ENCODE data around the gene MAP2K2. TPM values are rescaled to one million over a fixed set of nuclear protein-coding genes. Genes with fewer than 3 reads are reported as not detected.
"Not testable (repeated sequence)": the region's sequence is repeated elsewhere in the genome, so short reads cannot be mapped to it uniquely, and the experiment has no call there.

The MAP2K2 gene
- total RNA-seq, 2 donors from 2014 or later, result 109 to 118 TPM

GRCh38 chr19:4136680-4137088 lies 12.8 kb upstream of the MAP2K2 start:
- DNase-seq, result no peak
- intact Hi-C loops (cut with DNase I), result no loop called here
- no peak for ATAC-seq

- ATAC-seq; DNase-seq; intact Hi-C loops (cut with DNase I): not testable (repeated sequence)
Measured at GRCh38 chr19:4135386-4135785, 11.5 kb upstream of the MAP2K2 start.

- intact Hi-C loops (cut with DNase I), result no loop called here
- DNase-seq (no peak), ATAC-seq (peak; percentile 12 to 51)
Measured at GRCh38 chr19:4134351-4134750, 10.4 kb upstream of the MAP2K2 start.

- intact Hi-C loops (cut with DNase I), result no loop called here
- ATAC-seq (peak in 1 of 2 donors; percentile 12), DNase-seq (no peak)
Measured at GRCh38 chr19:4130744-4131438, 7.0 kb upstream of the MAP2K2 start.

DNA sequence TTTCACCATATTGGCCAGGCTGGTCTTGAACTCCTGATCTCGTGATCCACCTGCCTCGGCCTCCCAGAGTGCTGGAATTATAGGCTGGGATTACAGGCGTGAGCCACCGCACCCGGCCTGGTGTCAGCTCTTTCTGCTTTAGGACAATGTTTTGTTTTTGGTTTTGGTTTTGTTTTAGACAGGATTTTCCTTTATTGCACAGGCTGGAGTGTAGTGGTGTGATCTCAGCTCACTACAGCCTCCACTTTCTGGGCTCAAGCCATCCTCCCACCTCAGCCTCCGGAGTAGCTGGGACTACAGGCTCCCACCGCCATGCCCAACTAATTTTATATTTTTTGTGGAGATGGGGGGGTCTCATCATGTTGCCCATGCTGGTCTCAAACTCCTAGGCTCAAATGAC lies 5.1 kb upstream of the MAP2K2 start:
- DNase-seq; intact Hi-C loops (cut with DNase I); ATAC-seq: not testable (repeated sequence)

DNA sequence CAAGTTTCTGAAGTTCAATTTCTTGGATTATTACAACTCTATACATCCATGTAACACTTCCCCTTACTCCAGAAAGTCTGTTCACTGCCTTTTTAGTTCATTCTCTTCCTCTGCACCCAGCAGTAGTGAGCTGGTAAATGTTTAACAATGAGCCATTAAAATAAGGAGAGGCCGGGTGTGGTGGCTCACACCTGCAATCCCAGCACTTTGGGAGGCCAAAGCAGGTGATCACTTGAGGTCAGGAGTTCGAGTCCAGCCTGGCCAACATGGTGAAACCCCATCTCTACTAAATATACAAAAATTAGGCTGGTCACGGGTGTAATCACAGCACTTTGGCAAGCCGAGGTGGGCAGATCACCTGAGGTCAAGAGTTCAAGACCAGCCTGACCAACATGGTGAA lies 3.4 kb upstream of the MAP2K2 start:
- DNase-seq; ATAC-seq; intact Hi-C loops (cut with DNase I): not testable (repeated sequence)

DNA sequence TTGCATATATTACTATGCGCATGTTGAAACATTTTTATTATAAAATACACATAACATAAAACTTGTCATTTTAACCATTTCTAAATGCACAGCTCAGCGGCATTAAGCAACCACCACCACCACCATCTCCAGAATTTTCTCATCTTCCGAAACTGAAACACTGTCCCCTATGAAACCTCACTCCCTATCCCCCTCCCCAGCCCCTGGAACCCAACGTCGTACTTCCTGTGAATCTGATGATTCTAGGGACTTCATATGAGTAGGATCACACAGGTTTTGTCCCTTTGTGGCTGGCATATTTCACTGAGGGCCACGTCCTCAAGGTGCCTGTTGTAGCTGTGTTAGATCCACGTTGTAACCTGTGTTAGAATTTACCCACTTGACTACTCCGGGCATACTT lies 716 bp upstream of the MAP2K2 start:
- intact Hi-C loops (cut with DNase I), result no loop called here
- no peak for ATAC-seq

DNA sequence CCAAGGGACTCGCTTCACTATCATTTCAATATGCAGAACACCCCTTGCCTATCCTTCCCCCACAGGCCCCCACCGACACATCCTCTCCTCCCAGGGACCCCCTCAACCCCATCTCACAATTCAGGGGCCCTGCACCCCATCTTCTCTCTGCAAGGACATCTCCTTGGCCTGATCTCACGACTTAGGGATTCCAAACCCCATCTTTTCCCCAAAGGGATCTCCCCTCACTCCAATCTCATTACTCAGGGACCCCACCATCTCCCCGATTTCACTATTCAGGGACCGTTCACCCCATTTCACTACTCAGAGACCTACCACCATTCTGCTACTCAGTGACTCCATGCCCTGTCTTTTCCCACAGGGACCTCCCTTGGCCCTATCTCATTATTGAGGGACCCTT lies 1.4 kb downstream of the MAP2K2 start:
- ATAC-seq (no peak), DNase-seq (no peak)
- intact Hi-C loops (cut with DNase I), result no loop called here

More for the DNA sequence above, 716 bp upstream of the MAP2K2 start:
- DNase-seq, result no peak

- ATAC-seq, result no peak
- intact Hi-C loops (cut with DNase I), result no loop called here
- DNase-seq, result no peak
Measured at GRCh38 chr19:4121815-4122214, 2.1 kb downstream of the MAP2K2 start.

DNA sequence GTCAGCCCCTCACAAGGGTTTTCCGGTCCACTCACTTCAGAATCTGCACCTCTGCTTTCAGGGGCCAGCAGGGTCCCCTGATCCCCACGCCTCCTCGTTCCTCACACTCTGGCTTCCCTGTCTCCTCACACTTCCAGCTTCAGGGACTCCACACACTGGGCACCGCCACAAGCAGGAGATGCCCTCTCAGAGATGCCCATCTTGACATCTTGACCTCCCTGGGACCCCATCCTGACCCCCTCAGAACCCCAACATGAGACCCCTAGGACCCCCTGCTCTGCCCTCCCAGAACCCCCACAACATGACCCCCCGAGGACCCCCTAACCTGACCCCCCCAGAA lies 2.7 kb downstream of the MAP2K2 start:
- intact Hi-C loops (cut with DNase I), result no loop called here
- ATAC-seq, result no peak

DNA sequence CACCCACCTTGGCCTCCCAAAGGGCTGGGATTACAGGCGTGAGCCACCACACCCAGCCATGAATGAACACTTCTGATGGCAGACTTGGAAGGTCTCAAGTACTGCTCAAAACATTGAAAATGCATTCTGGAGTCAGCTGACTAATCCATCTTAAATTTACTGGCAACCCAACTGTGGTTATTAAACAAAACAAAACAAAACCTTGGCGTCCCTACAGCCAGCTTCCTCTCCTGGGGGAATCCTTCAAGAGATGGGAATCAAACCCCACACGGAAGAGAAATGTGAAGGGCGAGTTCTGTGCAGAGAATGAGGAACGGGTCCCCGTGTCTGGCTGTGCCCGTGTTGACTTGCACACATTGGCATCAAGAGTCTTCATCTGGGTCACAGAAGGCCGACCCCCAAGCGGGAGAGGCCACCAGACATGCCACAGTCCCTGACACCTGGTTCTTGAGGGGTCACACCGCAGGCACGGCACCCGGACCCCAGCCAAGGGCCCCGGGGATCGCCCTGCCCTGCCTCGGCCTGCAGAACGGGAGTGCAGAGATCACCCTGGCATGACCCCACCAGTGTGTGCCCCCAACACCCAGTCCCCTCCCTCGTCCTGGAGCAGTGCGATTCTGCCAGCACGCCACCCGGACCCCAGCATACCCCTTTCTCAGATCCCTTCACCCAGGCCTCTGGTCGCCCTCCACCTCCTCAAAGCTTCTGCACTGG lies 3.2 kb downstream of the MAP2K2 start:
- ATAC-seq (no peak), DNase-seq (no peak)
- intact Hi-C loops (cut with DNase I), result no loop called here

More for the DNA sequence above, 2.7 kb downstream of the MAP2K2 start:
- no peak for DNase-seq

DNA sequence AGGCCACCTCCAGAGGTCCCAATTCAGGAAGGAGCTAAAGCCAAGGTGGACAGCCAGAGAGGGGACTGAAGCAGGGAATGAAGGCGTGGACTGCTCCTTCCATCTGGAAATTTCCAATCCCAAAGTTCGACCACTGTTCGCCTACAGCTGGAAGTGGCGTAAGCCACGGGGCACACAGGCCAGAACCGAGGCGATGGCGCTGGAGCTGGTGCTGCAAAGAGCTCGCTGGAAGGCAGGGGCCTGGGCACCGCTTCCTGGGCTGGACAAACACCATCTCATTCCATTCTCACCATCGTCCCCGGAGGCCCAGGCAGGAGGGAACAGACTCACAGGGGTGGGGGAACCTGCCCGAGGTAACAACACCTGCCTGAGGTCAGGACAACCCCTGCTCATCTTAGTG lies 4.2 kb downstream of the MAP2K2 start:
- intact Hi-C loops (cut with DNase I), result no loop called here
- DNase-seq (no peak), ATAC-seq (no peak)

DNA sequence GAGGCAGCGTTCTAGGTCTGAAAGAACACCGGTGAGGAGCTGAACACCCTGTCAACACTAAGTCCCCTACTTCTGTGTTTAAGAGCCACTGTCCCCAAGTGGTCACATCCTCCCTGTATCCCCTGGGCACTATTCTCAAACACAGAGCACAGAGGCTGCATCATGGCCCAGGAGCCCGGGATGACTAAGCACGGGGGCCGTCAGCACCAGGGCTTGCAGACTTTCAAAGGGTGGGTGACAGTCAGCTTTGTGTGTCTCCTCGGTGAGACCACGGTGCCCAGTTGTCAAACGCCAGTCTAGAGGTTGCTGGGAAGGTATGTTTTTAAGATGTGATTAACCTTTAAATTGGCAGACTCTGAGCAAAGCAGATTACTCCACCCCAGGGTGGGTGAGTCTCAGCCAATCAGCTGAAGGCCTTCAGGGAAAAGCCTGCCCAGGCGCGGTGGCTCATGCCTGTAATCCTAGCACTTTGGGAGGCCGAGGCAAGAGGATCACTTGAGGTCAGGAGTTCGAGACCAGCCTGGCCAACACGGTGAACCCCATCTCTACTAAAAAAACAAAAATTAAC lies 8.0 kb downstream of the MAP2K2 start:
- no peak for ATAC-seq
- intact Hi-C loops (cut with DNase I), result no loop called here
- DNase-seq, result no peak

DNA sequence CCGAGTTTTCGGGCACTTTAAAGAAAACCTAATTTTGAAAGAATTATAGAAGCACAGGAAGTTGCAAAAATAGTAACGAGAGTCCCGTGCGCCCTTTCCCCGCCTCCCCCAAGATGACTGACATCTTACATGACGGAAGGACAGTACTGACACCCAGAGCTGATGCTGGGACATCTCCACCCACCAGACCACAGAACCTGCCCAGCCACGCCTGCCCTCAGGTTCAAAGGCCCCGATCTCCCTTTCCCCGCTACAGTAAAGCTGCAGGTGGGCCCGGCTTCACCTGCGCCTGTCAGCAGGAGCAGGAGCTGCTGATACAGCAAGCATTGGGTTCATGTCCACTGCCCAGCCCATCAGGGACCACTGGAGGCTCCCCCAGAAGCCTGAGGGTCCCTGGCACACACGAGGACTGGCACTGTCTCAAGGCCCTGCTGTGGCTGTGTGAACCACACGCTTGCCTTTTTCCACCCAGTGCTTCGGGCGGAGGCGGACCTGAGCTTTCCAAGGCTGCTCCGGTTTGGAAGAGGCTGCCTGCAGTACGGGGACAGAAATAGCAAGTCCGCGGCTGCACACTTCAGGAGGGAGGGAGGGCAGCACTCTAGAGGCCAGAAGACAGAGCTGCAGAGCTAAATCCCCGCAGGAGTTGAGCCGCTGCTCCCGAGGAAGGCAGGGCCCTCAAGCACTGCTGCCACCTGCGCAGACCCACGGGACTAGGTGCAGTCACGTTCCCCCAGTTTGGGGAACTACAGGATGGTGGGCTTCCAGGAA lies 8.7 kb downstream of the MAP2K2 start:
- intact Hi-C loops (cut with DNase I), result no loop called here
- DNase-seq (no peak), ATAC-seq (peak; percentile 56 to 66)

- intact Hi-C loops (cut with DNase I), result no loop called here
- ATAC-seq (no peak), DNase-seq (no peak)
Measured at GRCh38 chr19:4114181-4114580, 9.7 kb downstream of the MAP2K2 start.

GRCh38 chr19:4113398-4114088 lies 10.4 kb downstream of the MAP2K2 start:
- ATAC-seq (peak; percentile 49 to 81), DNase-seq (no peak)
- intact Hi-C loops (cut with DNase I), result no loop called here

DNA sequence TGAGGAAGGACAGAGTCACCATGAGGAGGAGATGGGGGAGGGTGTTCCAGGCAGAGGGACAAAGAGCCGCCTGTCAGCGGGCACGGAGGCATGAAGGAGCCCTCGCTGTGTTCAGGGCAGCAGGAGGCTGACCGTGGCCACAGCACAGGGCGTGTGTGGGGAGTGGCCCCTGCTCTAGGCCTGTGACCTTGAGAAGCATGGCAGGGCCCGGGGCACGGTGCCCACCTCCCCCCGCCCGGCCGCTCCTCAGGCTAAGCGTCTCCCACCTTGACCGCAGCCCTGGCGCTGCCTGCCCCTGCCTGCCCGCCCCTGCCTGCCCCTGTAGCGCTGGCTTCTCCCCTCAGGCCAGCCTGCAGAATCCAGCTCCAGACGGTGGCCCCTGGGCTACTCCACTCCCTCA lies 11.6 kb downstream of the MAP2K2 start:
- ATAC-seq, result peak in 1 of 2 donors; percentile 9
- intact Hi-C loops (cut with DNase I), result no loop called here
- DNase-seq, result no peak

- no peak for ATAC-seq
Measured at GRCh38 chr19:4109626-4109945, 14.3 kb downstream of the MAP2K2 start.

More at GRCh38 chr19:4109626-4109945, 14.3 kb downstream of the MAP2K2 start:
- intact Hi-C loops (cut with DNase I), result no loop called here
- no peak for DNase-seq

All from left cardiac atrium (tissue), 4 donors.